GM18868 (cell line): Measurements from ENCODE around the gene NOP14.
"Not testable (repeated sequence)": the region's sequence is repeated elsewhere in the genome, so short reads cannot be mapped to it uniquely, and the experiment has no call there.

Experiments
- ATAC-seq: cut with Tn5 transposase; IDR thresholded peaks from one replicate; pipeline ENCODE4 v1.9.1; 2021; ENCODE audit warnings: mild to moderate bottlenecking, moderate library complexity; ENCODE audit not compliant: unreplicated experiment

NOP14 gene

DNA sequence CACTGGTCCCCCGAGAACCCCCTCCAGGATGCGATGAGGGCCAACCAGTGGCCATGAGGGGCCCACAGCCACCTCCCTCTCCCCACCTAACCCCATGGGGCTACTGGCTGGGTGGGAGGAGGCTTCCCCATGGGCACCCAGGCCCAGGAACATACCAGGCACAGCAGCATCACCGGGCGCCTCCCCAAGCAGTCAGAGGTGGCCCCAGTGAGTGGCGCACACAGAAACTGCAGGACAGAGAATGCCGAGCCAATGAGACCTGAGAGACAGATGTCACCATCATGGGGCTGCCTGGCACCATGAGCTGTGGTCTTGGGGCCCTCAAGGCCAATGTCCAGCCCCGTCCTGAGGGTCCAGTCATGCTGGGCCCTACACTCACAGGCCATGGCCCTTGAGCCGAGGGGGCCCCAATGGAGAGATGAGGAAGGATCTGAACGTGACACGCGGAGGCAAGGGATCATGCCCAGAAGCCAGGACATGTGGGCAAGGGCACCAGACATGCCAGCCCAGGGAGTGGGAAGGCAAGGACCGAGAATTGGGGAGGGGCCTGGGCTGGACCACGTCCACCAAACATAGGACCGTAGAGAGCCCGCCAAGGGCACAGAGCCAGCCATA lies 30.1 kb downstream of the NOP14 start:
- ATAC-seq = no peak

DNA sequence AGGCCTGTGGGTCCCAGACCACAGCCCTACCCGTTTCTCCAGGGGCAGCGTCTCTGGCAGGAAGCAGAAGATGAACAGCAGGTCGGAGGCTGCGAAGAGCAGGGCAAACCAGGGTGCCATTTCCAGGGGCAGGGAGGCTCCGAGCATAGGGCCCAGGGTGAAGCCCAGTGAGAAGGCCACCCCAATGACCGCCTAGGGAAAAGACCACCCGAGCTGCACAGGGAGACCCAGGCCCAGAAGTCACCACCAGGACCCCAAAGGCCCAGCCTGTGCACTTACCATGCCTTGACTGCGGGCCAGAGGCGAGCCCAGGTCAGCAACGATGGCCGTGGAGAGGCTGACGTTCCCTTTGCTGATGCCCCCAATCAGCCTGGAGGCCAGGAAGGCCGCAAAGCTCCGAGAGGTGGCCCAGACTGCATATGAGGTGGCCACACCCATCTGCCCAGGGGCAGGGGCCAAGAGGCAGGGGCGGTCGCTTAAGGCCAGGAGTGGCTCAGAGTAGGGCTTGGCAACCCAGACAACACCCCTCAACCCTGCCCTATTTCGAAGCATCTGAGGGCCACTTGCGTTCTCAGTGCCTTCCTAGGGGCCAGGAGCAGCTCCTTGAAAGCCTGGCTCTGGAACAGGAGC lies 30.8 kb downstream of the NOP14 start:
- ATAC-seq = no peak

DNA sequence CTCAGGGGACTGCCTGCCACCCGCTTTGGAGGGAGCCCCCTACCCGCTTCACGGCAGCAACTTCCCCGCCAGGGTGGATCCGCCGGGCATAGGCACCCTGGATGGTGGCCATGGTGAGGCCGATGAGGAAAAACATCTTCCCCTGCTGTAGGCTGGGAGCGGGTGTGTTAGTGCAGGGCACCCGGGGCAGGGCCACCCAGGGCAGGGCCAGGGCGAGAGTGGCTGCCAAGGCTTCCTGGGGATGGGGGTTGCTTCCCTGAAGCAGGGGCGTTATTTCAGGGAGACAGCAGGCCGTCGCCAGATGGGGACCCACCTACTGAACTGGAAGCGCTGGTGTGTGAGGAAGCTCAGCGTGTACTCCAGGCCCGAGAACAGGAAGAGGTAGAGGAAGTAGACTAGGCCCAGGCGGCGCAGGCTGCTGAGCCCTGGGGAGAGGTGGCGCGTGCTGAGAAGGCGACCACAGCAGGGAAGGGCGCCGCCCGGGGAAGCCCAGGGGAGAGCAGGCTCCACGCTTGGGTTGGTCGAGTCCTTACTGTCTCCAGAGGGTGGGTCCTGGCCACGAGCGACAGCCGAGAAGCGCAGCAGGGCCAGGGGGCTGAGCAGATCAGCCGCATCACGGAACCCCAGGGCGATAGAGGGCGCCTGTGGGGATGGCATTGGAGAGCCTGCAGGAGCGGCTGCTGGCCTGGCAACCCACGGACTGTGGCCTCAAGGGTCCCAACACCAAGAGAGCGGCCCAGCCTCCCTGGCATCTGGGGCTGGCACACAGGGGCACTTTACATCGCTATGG lies 31.5 kb downstream of the NOP14 start:
- peak; percentile 43 for ATAC-seq

DNA sequence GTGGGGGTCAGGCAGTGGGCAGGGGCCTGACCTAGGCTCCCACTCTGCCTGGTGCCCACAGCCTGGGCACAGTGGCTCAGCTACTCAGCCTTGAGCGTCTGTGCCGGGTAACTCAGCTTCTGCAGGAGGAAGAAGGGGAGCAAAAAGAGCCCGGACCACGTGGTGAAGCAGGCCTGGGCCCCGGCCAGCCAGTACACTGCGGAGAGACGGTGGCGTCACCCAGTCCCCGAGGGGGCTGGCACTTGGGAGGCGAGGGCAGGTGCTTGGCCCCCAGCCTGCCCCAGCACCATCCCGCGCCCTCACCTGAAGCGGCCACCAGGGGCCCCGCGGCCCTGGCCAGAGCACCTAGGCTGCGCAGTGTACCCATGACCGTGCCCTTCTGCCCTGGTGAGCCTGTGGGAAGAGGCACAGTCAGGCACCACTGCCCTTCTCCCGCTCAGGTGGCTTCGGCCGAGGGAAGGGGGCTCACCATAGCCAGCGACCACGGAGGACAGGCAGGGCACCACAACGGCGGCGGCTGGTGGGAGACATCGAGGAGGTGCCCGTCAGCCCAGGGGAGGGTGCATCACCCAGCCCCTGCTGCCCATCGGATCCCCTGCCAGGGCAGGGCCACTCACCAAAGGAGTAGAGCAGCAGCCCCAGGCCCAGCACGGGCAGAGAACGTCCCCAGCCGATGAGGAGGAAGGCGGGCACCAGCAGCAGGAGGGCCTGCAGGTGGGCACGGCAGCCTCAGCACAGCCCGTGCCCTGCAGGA lies 32.3 kb downstream of the NOP14 start:
- no peak for ATAC-seq

DNA sequence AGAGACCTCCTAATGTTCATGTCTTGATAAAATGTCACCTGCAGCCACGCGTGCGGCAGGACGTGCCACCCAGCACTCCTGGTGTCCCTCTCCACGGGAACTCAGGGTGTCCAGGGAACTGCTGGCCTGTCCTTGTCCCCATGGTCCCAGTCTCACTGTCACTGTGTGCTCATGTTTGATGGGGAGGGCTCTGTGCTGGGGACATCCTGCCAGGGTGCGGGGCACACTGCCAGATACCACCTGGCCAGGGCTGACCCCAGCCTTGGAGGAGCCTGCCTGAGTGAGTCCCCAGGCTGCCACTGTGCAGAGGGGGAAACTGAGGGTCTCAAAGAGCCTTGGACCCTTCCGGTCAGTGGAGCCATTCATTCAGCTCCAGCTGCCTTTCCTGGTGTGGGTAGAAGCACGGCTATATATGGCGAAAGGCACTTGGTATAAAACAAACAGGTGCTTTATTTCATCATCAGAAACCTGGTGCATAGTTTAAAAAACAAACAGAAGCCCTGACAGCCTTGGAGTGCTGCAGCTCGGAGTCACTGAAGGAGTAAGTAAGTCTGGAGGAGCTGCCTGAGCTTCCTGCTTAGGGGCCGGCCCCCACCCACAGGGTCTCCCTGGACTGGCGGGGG lies 33.0 kb downstream of the NOP14 start:
- ATAC-seq = no peak

DNA sequence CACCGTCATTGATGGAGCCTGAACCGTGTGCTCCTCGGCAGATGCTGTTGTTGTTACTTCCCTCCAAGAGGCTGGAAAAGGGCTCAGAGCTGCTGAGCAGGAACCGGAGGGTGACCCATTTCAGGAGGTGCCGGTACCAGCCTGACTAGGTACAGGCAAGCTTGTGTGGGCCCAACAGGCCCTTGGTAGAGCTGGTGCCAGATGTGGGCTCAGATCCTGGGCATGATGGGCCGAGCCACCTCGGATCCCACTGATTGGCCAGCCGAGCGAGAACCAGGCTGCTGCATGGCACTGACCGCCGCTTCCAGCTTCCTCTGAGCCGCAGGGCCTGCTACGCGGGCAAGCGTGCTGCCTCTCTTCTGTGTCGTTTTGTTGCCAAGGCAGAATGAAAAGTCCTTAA lies 33.7 kb downstream of the NOP14 start:
- ATAC-seq = no peak

DNA sequence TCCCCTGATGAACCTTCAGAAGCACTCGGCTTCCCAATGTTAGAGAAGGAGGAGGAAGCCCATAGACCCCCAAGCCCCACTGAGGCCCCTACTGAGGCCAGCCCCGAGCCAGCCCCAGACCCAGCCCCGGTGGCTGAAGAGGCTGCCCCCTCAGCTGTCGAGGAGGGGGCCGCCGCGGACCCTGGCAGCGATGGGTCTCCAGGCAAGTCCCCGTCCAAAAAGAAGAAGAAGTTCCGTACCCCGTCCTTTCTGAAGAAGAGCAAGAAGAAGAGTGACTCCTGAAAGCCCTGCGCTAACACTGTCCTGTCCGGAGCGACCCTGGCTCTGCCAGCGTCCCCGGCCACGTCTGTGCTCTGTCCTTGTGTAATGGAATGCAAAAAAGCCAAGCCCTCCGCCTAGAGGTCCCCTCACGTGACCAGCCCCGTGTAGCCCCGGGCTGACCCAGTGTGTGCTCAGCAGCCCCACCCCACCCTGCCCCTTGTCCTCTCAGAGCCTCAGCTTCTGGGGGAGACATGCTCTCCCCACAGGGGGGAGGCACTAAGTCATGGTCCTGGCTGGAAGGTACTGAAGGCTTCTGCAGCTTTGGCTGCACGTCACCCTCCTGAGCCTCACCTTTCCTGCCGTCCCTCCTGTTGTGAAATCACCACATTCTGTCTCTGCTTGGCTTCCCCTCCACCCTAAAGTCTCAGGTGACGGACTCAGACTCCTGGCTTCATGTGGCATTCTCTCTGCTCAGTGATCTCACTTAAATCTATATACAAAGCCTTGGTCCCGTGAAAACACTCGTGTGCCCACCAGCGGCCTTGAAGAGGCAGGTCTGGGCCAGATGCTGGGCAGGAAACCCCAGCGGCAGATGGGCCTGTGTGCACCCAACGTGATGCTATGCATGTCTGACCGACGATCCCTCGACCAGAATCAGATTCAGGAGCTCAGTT lies 34.7 kb downstream of the NOP14 start:
- ATAC-seq = no peak

DNA sequence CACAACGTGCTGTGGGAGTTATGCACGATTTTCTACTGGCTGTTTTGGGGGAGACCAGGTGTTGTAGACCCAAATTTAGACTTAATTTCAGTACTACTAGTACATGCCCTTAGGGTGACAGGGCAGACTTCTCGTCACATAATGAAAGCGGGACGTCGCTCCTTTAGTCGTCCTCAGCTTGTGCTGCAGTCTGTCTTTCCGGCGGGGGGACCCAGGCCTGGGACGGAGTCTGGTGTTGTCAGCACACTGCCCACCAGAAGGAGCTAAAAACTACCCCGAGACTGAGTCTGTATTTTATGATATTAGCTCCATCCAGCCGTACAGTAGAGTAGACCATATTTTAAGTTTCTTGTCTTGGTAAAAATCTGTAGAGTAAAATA lies 35.5 kb downstream of the NOP14 start:
- no peak for ATAC-seq

DNA sequence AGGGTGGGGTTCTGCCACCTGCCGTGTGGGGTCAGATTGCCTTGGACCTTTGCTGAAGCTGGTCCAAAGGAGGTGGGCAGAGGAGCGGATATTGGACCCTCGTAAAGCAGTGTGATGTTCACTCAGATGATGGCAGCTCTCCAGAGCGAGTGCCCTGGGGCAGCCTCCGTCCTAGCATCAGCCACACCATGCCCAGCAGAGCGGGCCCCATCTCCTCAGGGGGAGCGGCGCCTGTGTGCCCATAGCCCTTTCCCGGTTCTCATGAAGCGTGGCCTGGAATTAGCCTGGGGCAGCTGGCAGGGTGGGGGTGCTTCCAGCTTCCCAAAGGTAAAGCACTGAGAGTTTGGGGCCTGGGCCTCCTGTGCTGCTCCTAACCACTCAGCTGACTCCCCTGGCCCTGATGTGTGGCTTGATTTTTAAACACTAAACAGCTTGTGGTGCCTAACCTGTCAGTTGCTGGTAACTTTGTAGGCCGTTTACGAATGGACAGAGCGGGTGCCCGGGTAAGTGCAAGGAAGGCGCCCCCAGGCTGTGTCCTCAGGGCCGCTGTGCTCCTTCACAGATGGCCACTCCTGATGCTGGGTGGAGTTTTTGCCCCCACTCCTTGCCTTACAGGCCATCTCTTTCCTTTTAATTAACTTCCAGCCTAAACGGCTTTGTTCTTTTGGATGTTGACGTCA lies 36.0 kb downstream of the NOP14 start:
- no peak for ATAC-seq

DNA sequence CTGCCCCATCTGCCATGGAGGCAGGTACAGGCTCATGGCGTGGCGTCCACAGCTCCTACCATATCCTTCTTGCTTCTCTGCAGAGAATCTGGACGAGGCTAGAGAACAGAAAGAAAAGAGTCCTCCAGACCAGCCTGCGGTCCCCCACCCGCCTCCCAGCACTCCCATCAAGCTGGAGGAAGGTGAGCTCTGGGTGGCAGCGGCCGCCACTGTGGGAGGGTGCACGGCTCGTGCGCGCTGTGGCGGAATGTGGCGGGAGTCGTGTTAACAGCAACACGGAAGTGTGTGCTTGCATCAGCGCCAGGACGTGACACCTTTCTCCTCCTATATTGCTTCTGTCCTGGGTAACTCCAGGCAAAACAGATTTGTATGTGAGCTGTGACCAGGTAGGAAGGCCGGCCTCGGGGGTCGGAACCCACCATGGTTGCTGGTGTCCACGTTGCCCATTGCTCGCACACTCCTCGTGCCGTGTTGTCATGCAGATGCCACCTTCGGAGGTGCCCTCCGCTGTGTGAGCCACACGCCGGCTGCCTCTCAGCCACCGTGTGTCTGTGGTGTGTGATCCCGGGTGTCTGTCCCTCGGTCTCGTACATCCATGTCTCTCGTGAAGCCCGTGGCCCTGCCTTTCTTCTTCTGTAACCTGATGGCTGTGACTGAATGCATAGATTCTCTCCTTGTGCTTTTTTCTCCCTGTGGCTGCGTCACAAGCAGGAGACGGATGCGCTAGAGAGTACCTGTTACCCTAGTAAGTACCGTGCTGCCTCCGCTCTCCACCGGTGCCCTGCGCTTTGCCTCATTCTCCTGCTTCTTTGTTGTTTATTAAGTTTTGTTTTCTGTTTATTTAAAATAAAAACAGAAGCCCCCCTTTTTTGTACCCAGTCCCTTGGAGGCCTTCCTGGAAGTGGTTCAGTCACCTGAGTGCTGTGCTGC lies 37.0 kb downstream of the NOP14 start:
- ATAC-seq = no peak

DNA sequence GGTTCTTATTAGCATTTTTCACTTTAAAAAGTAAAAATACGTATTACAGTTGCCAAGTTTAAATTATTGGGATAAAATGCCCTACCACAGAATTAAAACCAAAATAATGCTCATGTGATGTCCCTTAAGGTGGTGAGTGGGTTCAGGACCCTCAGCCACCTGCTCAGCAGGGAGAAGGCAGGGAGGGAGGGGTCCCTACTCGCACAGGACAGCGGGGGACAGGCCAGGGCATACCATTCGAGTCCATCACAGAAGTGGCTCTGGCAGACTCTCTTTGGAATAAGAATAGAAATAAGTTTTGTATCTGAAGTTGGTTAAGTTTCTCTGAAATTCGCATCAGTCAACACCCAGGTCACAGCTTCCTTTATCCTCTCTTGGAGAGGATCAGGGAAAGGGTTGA lies 37.7 kb downstream of the NOP14 start:
- no peak for ATAC-seq

DNA sequence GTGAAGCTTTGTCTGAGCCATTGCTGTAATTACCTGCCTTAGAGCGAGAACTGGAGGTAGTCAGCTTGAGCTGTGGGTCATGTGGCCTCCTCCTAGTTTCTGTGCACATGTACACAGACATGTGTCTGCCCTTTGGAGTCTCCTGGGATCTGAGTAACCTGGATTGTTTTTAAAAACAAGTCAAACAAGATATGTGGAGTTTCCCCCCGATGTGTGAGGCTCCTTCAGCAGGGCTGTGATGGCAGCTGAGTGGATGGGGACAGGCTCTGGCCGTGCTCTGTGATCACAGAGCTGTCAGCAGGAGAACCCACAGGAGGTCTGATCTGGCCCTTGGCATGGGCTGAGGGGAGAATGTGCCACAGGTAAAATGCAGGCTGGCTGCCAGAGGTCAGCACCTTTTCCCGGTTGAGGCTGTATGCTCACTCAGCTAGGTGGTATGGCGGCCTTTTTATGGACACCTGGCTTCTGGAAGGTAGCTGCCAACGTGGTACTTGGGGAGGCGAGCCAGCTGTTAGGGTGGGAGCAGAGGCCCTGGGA lies 38.4 kb downstream of the NOP14 start:
- ATAC-seq = no peak

DNA sequence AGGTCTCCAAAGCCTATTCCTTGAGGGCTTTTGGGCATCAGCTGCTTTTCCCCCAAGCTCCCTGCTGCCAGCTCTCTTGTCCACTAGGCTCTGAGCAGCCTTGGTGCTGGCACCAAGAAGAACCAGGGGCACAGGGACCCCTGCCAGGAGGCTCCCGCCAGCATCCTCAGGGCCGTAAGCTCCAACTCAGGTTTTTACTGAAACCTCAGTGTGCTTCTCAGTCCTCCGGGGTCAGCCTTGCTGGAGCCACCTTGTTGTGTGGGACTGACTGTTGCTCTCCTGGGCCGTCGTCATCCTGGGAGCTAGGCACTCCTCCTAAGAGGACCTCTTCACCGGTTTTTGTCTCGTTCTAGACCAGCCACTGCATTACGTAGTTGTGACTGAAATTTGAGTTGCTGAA lies 38.9 kb downstream of the NOP14 start:
- no peak for ATAC-seq

DNA sequence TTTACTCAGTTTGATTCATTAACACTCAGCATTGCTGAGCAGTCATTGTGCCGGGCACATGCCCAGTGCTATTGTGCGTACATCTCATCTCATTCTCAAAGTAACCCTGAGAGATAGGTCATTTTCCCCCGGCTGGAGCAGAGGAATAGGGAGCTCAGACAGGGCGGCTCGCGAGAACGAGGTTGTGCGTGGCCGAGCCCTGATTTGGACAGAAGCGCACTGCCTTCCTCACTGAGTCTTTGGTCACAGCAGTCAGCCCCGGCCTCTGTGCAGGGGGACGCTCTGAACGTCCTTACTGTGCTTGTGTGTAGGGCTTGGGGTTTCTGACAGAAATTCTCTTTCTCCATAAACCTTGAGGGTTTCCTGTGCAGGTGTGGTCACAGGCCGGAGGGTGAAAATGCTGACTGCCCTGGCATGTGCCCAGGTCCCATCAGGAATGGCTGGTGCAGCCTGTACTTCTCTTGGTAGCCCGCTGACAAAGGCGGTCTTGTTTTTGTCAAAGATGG lies 39.5 kb downstream of the NOP14 start:
- no peak for ATAC-seq

DNA sequence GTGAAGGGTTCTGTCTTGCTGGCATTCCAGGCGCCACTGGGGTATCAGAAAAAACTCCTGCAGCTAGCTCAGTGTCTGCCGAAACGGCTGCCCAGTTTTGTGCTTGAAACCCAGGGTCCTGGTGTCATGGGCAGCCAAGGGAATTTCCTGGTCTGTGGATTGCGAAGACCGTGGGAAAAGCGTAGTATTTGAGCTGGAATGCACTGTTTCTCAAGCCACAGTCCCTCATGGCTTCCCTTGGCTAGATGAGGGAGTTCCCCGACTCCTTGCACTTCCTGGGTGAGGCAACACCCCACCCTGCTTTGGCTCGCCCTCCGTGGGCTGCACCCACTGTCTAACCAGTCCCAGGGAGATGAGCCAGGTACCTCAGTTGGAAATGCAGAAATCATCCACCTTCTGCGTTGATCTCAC lies 40.1 kb downstream of the NOP14 start:
- ATAC-seq = no peak

DNA sequence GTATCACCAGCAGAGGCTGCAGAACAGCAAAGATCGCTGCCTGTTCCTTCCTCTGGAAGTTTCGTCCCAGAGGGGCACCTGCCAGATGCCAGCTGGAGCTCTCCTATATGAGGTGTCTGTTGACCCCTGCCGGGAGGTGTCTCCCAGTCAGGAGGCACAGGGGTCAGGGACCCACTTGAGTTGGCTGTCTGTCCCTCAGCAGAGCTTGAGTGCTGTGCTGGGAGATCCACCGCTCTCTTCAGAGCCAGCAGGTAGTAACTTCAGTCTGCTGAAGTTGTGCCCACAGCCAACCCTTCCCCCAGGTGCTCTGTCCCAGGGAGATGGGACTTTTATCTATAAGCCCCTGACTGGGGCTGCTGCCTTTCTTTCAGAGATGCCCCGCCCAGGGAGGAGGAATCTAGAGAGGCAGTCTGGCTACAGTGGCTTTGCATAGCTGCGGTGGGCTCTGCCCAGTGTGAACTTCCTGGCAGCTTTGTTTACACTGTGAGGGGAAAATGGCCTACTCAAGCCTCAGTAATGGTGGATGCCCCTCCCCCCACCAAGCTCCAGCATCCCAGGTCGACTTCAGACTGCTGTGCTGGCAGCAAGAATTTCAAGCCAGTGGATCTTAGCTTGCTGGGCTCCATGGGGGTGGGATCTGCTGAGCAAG lies 40.6 kb downstream of the NOP14 start:
- ATAC-seq = not testable (repeated sequence)

DNA sequence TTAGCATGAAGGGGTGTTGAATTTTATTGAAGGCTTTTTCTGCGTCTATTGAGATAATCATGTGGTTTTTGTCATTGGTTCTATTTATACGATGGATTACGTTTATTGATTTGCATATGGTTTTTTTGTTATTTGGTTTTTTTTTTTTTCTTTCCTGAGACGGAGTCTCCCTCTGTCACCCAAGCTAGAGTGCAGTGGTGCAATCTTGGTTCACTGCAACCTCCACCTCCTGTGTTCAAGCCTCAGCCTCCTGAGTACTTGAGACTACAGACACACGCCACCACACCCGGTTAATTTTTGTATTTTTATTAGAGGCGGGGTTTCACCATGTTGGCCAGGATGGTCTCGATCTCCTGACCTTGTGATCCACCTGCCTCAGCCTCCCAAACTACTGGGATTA lies 44.5 kb downstream of the NOP14 start:
- ATAC-seq = not testable (repeated sequence)
